K562 (cell line): ENCODE measurements around the gene STK32C. TPM values are rescaled to one million over a fixed set of nuclear protein-coding genes. Genes with fewer than 3 reads are reported as not detected.

Experiments used
- ATAC-seq: fragments of 200-7000 bp; cut with Tn5 transposase; 3 replicates; pipeline ENCODE4 v1.9.1; 2020; ENCODE audit warnings: moderate library complexity
- BruUV-seq: library from RNA; stranded (reverse); fragments of 400-500 nt; replicated peaks from 2 replicates; lab custom pipeline; 2021; lab: Mats Ljungman, UMichigan
- CTCF ChIA-PET: fragments of 300-600 bp; formaldehyde crosslinking; extraction: SDS; loops from one replicate; lab custom pipeline; 2021; ENCODE audit warnings: low intra/inter-chr PET ratio; lab: Yijun Ruan, JAX
- POLR2A ChIA-PET: fragments of 300-600, 350-650 bp; sonication (Branson Sonifier 250); formaldehyde crosslinking; extraction: SDS; loops from one replicate; lab custom pipeline; 2021; ENCODE audit warnings: antibody characterized with exemption, inconsistent platforms; lab: Yijun Ruan, JAX
- DNase-seq, 4 experiments: peaks; one replicate each; pipeline versions ENCODE4 v3.0.0 to v3.0.0-alpha.2; 2011 to 2018; ENCODE audit warnings: low spot score in 3 of 4, mixed read lengths in 3 of 4; ENCODE audit errors: extremely low read depth in 1 of 4
- FAIRE-seq: peaks from 2 replicates; lab custom pipeline; 2011; peaks lifted over from hg19 to GRCh38; lab: Jason Lieb, UNC
- H2AFZ ChIP-seq: 2 replicates; pipeline ENCODE4 v1.6.0; 2011; ENCODE audit warnings: low read depth, low read length, control low read depth, inconsistent platforms
- H3K27ac ChIP-seq: fragments of 200-600 bp; 3 replicates; pipeline ENCODE4 v1.8.0; 2011; ENCODE audit warnings: low read depth, mild to moderate bottlenecking, control low read depth, inconsistent platforms, low read length, moderate library complexity, mixed read lengths; ENCODE audit errors: extremely low read depth
- H3K27me3 ChIP-seq, 2 experiments: fragments of 300-600 bp in 1 of 2; 2 replicates in 1 of 2; 3 replicates in 1 of 2; pipeline versions ENCODE4 v1.6.0 to v1.8.0; 2011; ENCODE audit warnings: inconsistent platforms in 2 of 2, low read length in 2 of 2, mild to moderate bottlenecking in 1 of 2, mixed read lengths in 1 of 2, moderate library complexity in 1 of 2; ENCODE audit not compliant: control insufficient read depth in 2 of 2, insufficient read depth in 2 of 2
- H3K36me3 ChIP-seq: fragments of 300-600 bp; 3 replicates; pipeline ENCODE4 v1.8.0; 2011; ENCODE audit warnings: mild to moderate bottlenecking, low read length, inconsistent platforms; ENCODE audit not compliant: control insufficient read depth, insufficient read depth
- H3K4me1 ChIP-seq, 2 experiments: fragments of 200-600 bp in 1 of 2; replicated peaks in 1 of 2; 2 replicates in 1 of 2; 3 replicates in 1 of 2; pipeline versions ENCODE4 v1.5.1 to v1.8.0; 2011; ENCODE audit warnings: inconsistent platforms in 2 of 2, low read length in 2 of 2, mild to moderate bottlenecking in 1 of 2, mixed read lengths in 1 of 2, moderate library complexity in 1 of 2; ENCODE audit not compliant: control insufficient read depth in 2 of 2, insufficient read depth in 2 of 2
- H3K4me2 ChIP-seq: 2 replicates; pipeline ENCODE4 v1.6.1; 2011; ENCODE audit warnings: low read length, control low read depth, inconsistent platforms, mixed read lengths; ENCODE audit not compliant: insufficient read depth
- H3K4me3 ChIP-seq: fragments of 200-600 bp; sonication (generic), shearing (Covaris generic); 2 replicates; pipeline ENCODE4 v1.5.1; 2016; ENCODE audit warnings: control low read depth, inconsistent platforms
- H3K79me2 ChIP-seq: fragments of 200-600 bp; 3 replicates; pipeline ENCODE4 v1.8.0; 2011; ENCODE audit warnings: low read length, inconsistent platforms; ENCODE audit not compliant: control insufficient read depth, insufficient read depth
- H3K9ac ChIP-seq, 2 experiments: 2 replicates each; pipeline versions ENCODE4 v1.6.0 to v1.6.1; 2011; ENCODE audit warnings: low read depth in 2 of 2, low read length in 2 of 2, control low read depth in 1 of 2, inconsistent platforms in 1 of 2, mild to moderate bottlenecking in 1 of 2, mixed read lengths in 1 of 2; ENCODE audit not compliant: insufficient read depth in 1 of 2
- H3K9me1 ChIP-seq: one replicate; pipeline ENCODE4 v1.6.0; 2011; ENCODE audit warnings: inconsistent platforms, mild to moderate bottlenecking, low read length, moderate library complexity; ENCODE audit not compliant: control insufficient read depth, insufficient read depth
- H3K9me3 ChIP-seq: replicated peaks from 2 replicates; pipeline ENCODE4 v1.5.1; 2011; ENCODE audit warnings: low read depth, low read length, inconsistent platforms; ENCODE audit not compliant: control insufficient read depth, insufficient read depth
- H4K20me1 ChIP-seq: replicated peaks from 2 replicates; pipeline ENCODE4 v1.6.1; 2011; ENCODE audit warnings: low read length, inconsistent platforms, mixed read lengths; ENCODE audit not compliant: control insufficient read depth, insufficient read depth
- FOXJ2 ChIP-seq: fragments of 200-800 bp; sonication (Bioruptor generic); IDR thresholded peaks from 2 replicates; pipeline ENCODE4 v1.6.1; 2016; ENCODE audit warnings: missing genetic modification characterization, missing compliant biosample characterization
- NRF1 ChIP-seq, 2 experiments: fragments of 450-650 bp; IDR thresholded peaks in 1 of 2; conservative IDR thresholded peaks in 1 of 2; 2 replicates each; pipeline ENCODE4 v1.6.1; 2014; ENCODE audit warnings: mild to moderate bottlenecking in 2 of 2
- PPARD ChIP-seq: fragments of 250-450 bp; sonication (Bioruptor Pico); IDR thresholded peaks from 2 replicates; pipeline ENCODE4 v1.8.0; 2022; ENCODE audit warnings: inconsistent platforms, mild to moderate bottlenecking, moderate library complexity
- SMC3 ChIP-seq: conservative IDR thresholded peaks from 2 replicates; pipeline ENCODE4 v1.6.1; 2011; ENCODE audit warnings: low read depth, low read length, improper control_type of control experiment; ENCODE audit not compliant: insufficient read depth
- WGBS: fragments of 100-300 bp; shearing (Covaris generic); methylation state at CpG from one replicate; pipeline ENCODE4 v1.1.6; 2016; ENCODE audit warnings: low coverage, mixed read lengths; ENCODE audit not compliant: insufficient coverage; ENCODE audit errors: missing lambda C conversion rate; 5-methylcytosine and 5-hydroxymethylcytosine counted together
- in situ Hi-C: fragments of 300-500 bp; cut with MboI; formaldehyde crosslinking; loops from 4 replicates; pipeline ENCODE4 v1.15.0; 2018; ENCODE audit warnings: inconsistent platforms, mixed read lengths
- intact Hi-C: fragments of 100-400 bp; cut with micrococcal nuclease; formaldehyde crosslinking; loops from 2 replicates; pipeline ENCODE4 v1.14.2; 2022
- polyA plus RNA-seq, 8 experiments: library from polyadenylated mRNA; depleted of rRNA in 4 of 8; stranded (reverse) in 5 of 8; unstranded in 3 of 8; fragments of >200 nt; fragmentation: Nextera tagmentation in 2 of 8; fragmentation: Illumina TruSeq in 1 of 8; extraction: Ambion mirVana in 2 of 8; extraction: Trizol in 1 of 8; gene quantifications; 2 replicates each; pipeline versions ENCODE4 v1.2.1 to v1.2.3, GENCODE V29; 2011 to 2014; ENCODE audit warnings: inconsistent platforms in 1 of 8, missing spikeins in 1 of 8
- total RNA-seq, 7 experiments: library from RNA; depleted of rRNA in 6 of 7; stranded (reverse); fragments of >200 nt in 6 of 7; fragmentation: Illumina TruSeq in 2 of 7; extraction: Trizol in 2 of 7; gene quantifications; 2 replicates each; pipeline versions ENCODE4 v1.2.1 to v1.2.3, GENCODE V29; 2011 to 2021; ENCODE audit warnings: low replicate concordance in 1 of 7
- TF ChIP-seq, protein P1 (sequence below), 2 experiments: fragments of 200-800 bp in 1 of 2; sonication (Bioruptor generic) in 1 of 2; sonication (generic) in 1 of 2; formaldehyde crosslinking in 1 of 2; IDR thresholded peaks in 1 of 2; conservative IDR thresholded peaks in 1 of 2; 2 replicates each; pipeline versions ENCODE4 v1.5.0 to v1.6.1; 2016 to 2020; ENCODE audit warnings: missing compliant biosample characterization in 1 of 2, missing genetic modification characterization in 1 of 2, missing genetic modification reagents in 1 of 2

Gene STK32C
- total and polyA plus RNA-seq, 9 of the 15 experiments (the other 6 are each of a cell fraction or from before 2014, with no cell fraction given): 1.5 to 20.9 (median 6.5) TPM

DNA sequence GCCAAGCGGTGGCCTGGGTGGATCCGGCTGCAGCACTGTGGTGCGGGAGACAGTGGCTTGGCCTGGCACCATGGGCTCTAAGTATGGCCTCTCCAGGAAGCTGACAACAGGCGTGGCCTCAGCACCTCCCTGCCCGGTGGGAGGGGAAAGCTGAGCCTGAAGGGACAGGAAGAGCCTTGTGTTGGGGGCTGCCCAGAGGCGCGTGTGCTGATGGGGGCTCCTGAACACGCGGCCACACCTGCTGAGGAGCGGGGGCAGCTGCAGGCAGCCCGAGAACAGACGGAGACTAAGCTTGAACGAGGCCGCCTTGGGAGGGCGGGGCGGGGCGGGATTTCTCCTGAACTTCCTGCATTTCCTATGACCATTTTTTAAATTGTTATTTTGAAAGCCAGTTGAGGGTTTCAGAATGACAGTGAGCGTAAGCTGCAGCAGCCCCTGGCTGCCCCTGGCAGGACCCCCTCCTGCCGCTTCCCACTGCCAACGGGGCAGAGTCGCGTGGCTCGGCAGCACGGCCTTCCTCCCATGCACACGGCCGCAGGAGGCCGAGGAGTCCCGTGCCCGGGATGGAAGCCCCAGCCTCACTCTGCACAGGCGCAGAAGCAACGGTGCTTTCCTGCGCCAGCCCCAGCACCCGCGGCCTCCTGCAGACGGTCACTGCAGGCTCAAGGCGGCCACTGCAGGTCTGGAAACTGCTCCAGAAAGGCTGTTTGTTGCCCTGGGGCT lies 77.8 kb downstream of the STK32C start:
- H2AFZ ChIP-seq: 0 out of 2 replicates have a peak overlapping the region, but pooled peaks have one; percentile 40
- ATAC-seq (peak; percentile 47; the same call in 2 of the 3 replicates), DNase-seq (no peak), FAIRE-seq (no peak)
- H3K4me1 ChIP-seq: peaks cover 0 to 20% of the 10 kb centered on the region in 2 experiments; a peak in 2 of 5 replicates
- in situ Hi-C loops (loop anchor here (10.0 kb wide), 1 partner anchor 405 kb away; no protein-coding TSS in a partner anchor), intact Hi-C loops (no loop called here)
- WGBS: 24% methylated on average over 20 of the region's 36 CpGs
- H3K9ac ChIP-seq: peak overlapping the region in 1 of 2 experiments; percentile 45; a peak in 1 of 4 replicates
- peaks cover 3 to 67% of the 10 kb centered on the region in 2 experiments; a peak in 2 of 5 replicates for H3K27me3 ChIP-seq
- H3K9me3 ChIP-seq: no peaks in the 10 kb centered on the region
- CTCF ChIA-PET: no interaction called here
- no peaks in the 10 kb centered on the region for H3K9me1 ChIP-seq
- TF ChIP-seq FOXJ2 (tag): no peak
- TF ChIP-seq SMC3: no peak
- peak; percentile 49 to 61; a peak in 3 of 4 replicates for TF ChIP-seq NRF1 (conservative IDR thresholded peaks at IDR 0.05 in 1 of 2, IDR thresholded peaks at IDR 0.05 in 1 of 2)
- TF ChIP-seq, protein P1, sequence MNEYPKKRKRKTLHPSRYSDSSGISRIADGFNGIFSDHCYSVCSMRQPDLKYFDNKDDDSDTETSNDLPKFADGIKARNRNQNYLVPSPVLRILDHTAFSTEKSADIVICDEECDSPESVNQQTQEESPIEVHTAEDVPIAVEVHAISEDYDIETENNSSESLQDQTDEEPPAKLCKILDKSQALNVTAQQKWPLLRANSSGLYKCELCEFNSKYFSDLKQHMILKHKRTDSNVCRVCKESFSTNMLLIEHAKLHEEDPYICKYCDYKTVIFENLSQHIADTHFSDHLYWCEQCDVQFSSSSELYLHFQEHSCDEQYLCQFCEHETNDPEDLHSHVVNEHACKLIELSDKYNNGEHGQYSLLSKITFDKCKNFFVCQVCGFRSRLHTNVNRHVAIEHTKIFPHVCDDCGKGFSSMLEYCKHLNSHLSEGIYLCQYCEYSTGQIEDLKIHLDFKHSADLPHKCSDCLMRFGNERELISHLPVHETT (CRISPR knock-in tag; conservative IDR thresholded peaks at IDR 0.05 in 1 of 2, IDR thresholded peaks at IDR 0.05 in 1 of 2): no peak
- no peak for TF ChIP-seq PPARD (CRISPR knock-in tag)
- no peak overlapping the region for H3K4me2 ChIP-seq
- no peaks in the 10 kb centered on the region for H3K79me2 ChIP-seq
- POLR2A ChIA-PET: no interaction called here
- H3K27ac ChIP-seq: no peak overlapping the region
- no TSS peak for BruUV-seq
- no peaks in the 10 kb centered on the region for H3K36me3 ChIP-seq
- no peaks in the 10 kb centered on the region; the same call in 1 of the 2 replicates for H4K20me1 ChIP-seq
- no peak overlapping the region for H3K4me3 ChIP-seq
